Panc1 (cell line): ENCODE data around the gene RNF148. TPM values are rescaled to one million over a fixed set of nuclear protein-coding genes. Genes with fewer than 3 reads are reported as not detected.

ENCODE experiments used
- ATAC-seq: fragments of 200-7000 bp; cut with Tn5 transposase; 2 replicates; pipeline ENCODE4 v1.9.1; 2020; ENCODE audit warnings: mild to moderate bottlenecking, moderate library complexity
- BruUV-seq: library from RNA; stranded (reverse); fragments of 400-500 nt; replicated peaks from 2 replicates; lab custom pipeline; 2021; lab: Mats Ljungman, UMichigan
- CTCF ChIA-PET: fragments of 300-600 bp; sonication (Branson Sonifier 250); formaldehyde crosslinking; loops from one replicate; lab custom pipeline; 2022; ENCODE audit warnings: antibody characterized with exemption; lab: Charles Lee
- POLR2A ChIA-PET: fragments of 300-600 bp; sonication (Branson Sonifier 250); formaldehyde crosslinking; loops from one replicate; lab custom pipeline; 2022; ENCODE audit warnings: antibody characterized with exemption; lab: Charles Lee
- DNase-seq: peaks from one replicate; pipeline ENCODE4 v3.0.0-alpha.2; 2010; ENCODE audit warnings: low read depth, low spot score
- H3K27ac ChIP-seq: 2 replicates; pipeline ENCODE4 v1.5.1; 2011; ENCODE audit warnings: mild to moderate bottlenecking, low read length, inconsistent platforms
- H3K27me3 ChIP-seq: fragments of 200-500 bp; sonication (Bioruptor generic); 2 replicates; pipeline ENCODE4 v1.6.0; 2014; ENCODE audit warnings: low read length, inconsistent platforms; ENCODE audit not compliant: control insufficient read depth, insufficient read depth
- H3K36me3 ChIP-seq: fragments of 200-500 bp; sonication (Bioruptor generic); 2 replicates; pipeline ENCODE4 v1.5.1; 2014; ENCODE audit warnings: inconsistent platforms, mild to moderate bottlenecking, low read length, moderate library complexity; ENCODE audit not compliant: control insufficient read depth, insufficient read depth
- H3K4me1 ChIP-seq: 2 replicates; pipeline ENCODE4 v1.5.1; 2011; ENCODE audit warnings: inconsistent platforms, mild to moderate bottlenecking, low read length, moderate library complexity; ENCODE audit not compliant: control insufficient read depth, insufficient read depth
- H3K4me3 ChIP-seq, 2 experiments: 2 replicates each; pipeline ENCODE4 v1.5.1; 2011 to 2012; ENCODE audit warnings: low read depth in 2 of 2, low read length in 2 of 2, mild to moderate bottlenecking in 2 of 2, inconsistent platforms in 1 of 2, moderate library complexity in 1 of 2
- H3K9me3 ChIP-seq: fragments of 200-500 bp; sonication (Bioruptor generic); 2 replicates; pipeline ENCODE4 v1.5.1; 2014; ENCODE audit warnings: low read depth, mild to moderate bottlenecking, inconsistent platforms, low read length, moderate library complexity; ENCODE audit not compliant: control insufficient read depth, insufficient read depth
- POLR2AphosphoS5 ChIP-seq: IDR thresholded peaks from 2 replicates; pipeline ENCODE4 v1.6.1; 2012; ENCODE audit warnings: mild to moderate bottlenecking, low read depth, low read length, moderate library complexity
- SIN3A ChIP-seq: IDR thresholded peaks from 2 replicates; pipeline ENCODE4 v1.6.1; 2012; ENCODE audit warnings: low read depth, mild to moderate bottlenecking, low read length, moderate library complexity, borderline replicate concordance; ENCODE audit not compliant: insufficient read depth
- TCF7L2 ChIP-seq: IDR thresholded peaks from 2 replicates; pipeline ENCODE4 v1.6.1; 2011; ENCODE audit warnings: mild to moderate bottlenecking, low read depth, low read length, inconsistent platforms
- in situ Hi-C: cut with HindIII; loops from 2 replicates; pipeline ENCODE4 v1.10.0; 2016; ENCODE audit warnings: low sequenced_read_pairs, low pct_unique_long_range_greater_than_20kb
- intact Hi-C: fragments of 100-400 bp; cut with micrococcal nuclease; formaldehyde crosslinking; loops from one replicate; pipeline ENCODE4 v1.10.0; 2022; ENCODE audit not compliant: unreplicated experiment
- total RNA-seq: library from RNA; stranded (reverse); gene quantifications from one replicate; pipeline ENCODE4 v1.2.1, GENCODE V29; 2021; ENCODE audit not compliant: unreplicated experiment
- TF ChIP-seq, protein P1 (sequence below): fragments of 450-650 bp; IDR thresholded peaks from 2 replicates; pipeline ENCODE4 v1.5.1; 2017; ENCODE audit warnings: mild to moderate bottlenecking
- TF ChIP-seq, protein P2 (sequence below), 2 experiments: IDR thresholded peaks; 2 replicates each; pipeline ENCODE4 v1.6.1; 2011 to 2012; ENCODE audit warnings: low read depth in 2 of 2, control low read depth in 1 of 2, low read length in 1 of 2, mild to moderate bottlenecking in 1 of 2, moderate library complexity in 1 of 2; ENCODE audit not compliant: insufficient read depth in 1 of 2

Gene RNF148
- total RNA-seq, 1 experiment from 2014 or later = not detected

DNA sequence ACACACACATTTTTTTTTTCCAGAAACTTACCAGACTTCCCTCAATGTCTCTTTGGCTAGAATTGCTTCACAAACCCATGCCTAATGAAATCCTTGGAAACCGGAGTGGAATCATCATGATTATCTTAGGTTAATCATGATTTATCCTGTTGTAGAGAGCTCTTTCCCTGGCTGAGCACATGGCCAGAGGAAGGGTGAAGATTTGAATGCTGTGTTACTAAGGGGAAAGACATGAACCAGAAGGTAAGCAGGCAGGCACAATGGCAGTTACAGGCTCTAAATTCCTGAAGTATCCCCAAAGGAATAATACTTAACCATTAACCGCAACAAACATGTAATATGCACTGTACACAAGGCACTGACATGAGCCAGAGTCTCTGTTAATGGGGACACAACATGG lies 4.1 kb upstream of the RNF148 start:
- BruUV-seq = no TSS peak
- Histone ChIP-seq H3K36me3 (no peaks in the 10 kb centered on the region; the same call in 1 of the 2 replicates), H3K4me1 (no peaks in the 10 kb centered on the region), H3K27ac (no peak overlapping the region), H3K4me3 (no peak overlapping the region), H3K27me3 (no peaks in the 10 kb centered on the region), H3K9me3 (no peaks in the 10 kb centered on the region)
- TF ChIP-seq TCF7L2 (no peak), POLR2AphosphoS5 (no peak), SIN3A (no peak)
- TF ChIP-seq, protein P1, sequence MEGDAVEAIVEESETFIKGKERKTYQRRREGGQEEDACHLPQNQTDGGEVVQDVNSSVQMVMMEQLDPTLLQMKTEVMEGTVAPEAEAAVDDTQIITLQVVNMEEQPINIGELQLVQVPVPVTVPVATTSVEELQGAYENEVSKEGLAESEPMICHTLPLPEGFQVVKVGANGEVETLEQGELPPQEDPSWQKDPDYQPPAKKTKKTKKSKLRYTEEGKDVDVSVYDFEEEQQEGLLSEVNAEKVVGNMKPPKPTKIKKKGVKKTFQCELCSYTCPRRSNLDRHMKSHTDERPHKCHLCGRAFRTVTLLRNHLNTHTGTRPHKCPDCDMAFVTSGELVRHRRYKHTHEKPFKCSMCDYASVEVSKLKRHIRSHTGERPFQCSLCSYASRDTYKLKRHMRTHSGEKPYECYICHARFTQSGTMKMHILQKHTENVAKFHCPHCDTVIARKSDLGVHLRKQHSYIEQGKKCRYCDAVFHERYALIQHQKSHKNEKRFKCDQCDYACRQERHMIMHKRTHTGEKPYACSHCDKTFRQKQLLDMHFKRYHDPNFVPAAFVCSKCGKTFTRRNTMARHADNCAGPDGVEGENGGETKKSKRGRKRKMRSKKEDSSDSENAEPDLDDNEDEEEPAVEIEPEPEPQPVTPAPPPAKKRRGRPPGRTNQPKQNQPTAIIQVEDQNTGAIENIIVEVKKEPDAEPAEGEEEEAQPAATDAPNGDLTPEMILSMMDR = no peak
- TF ChIP-seq, protein P2, sequence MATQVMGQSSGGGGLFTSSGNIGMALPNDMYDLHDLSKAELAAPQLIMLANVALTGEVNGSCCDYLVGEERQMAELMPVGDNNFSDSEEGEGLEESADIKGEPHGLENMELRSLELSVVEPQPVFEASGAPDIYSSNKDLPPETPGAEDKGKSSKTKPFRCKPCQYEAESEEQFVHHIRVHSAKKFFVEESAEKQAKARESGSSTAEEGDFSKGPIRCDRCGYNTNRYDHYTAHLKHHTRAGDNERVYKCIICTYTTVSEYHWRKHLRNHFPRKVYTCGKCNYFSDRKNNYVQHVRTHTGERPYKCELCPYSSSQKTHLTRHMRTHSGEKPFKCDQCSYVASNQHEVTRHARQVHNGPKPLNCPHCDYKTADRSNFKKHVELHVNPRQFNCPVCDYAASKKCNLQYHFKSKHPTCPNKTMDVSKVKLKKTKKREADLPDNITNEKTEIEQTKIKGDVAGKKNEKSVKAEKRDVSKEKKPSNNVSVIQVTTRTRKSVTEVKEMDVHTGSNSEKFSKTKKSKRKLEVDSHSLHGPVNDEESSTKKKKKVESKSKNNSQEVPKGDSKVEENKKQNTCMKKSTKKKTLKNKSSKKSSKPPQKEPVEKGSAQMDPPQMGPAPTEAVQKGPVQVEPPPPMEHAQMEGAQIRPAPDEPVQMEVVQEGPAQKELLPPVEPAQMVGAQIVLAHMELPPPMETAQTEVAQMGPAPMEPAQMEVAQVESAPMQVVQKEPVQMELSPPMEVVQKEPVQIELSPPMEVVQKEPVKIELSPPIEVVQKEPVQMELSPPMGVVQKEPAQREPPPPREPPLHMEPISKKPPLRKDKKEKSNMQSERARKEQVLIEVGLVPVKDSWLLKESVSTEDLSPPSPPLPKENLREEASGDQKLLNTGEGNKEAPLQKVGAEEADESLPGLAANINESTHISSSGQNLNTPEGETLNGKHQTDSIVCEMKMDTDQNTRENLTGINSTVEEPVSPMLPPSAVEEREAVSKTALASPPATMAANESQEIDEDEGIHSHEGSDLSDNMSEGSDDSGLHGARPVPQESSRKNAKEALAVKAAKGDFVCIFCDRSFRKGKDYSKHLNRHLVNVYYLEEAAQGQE (IDR thresholded peaks at IDR 0.05; ENCODE audit: insufficient read depth in 1 of 2, low read depth in 2 of 2, low read length in 1 of 2) = no peak
- intact Hi-C loops (no loop called here), in situ Hi-C loops (no loop called here)
- ChIA-PET CTCF (no interaction called here), POLR2A (interaction anchor here (0.7 kb wide), 1 partner anchor 755 kb away, joined by 3 read pairs; no protein-coding TSS in a partner anchor)
- DNase-seq (no peak), ATAC-seq (no peak)

DNA sequence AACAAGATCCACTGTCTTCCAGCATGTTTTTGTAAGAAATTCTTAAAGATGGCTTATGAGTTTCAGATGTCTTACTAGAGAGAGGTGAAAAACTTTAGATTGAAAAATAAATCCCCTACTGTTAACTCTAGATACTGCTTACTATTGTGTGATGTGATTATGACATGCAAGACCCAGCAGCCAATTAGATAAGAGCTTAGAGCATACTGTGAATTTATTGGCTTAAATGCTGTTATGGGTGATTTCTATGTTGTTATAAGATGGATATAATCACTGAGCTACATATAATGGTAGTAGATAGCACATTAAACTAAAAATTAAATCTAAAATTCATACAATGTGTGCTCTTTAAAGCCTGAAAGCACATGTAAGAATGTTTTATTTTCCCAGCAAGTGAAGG lies 3.7 kb downstream of the RNF148 start, which contains the start of gene RNF133:
RNF133 (minus strand) TSS at position 101 of the 400 bp plus-strand sequence. CDS start 199 bp downstream, outside the sequence.
- BruUV-seq = no TSS peak
- H3K27me3 ChIP-seq = no peaks in the 10 kb centered on the region
- H3K27ac ChIP-seq = no peak within 1 kb of the TSS
- no peak for TF ChIP-seq TCF7L2
- TF ChIP-seq, protein P2 (IDR thresholded peaks at IDR 0.05; ENCODE audit: insufficient read depth in 1 of 2, low read depth in 2 of 2, low read length in 1 of 2) = no peak
- no peak for TF ChIP-seq SIN3A
- TF ChIP-seq, protein P1 = no peak
- TF ChIP-seq POLR2AphosphoS5 = no peak
- ChIA-PET CTCF (no interaction called here), POLR2A (no interaction called here)
- H3K4me1 ChIP-seq = no peaks in the 10 kb centered on the region
- in situ Hi-C loops (no loop called here), intact Hi-C loops (no loop called here)
- H3K36me3 ChIP-seq = no peaks in the 10 kb centered on the region; the same call in 1 of the 2 replicates
- no peaks in the 10 kb centered on the region for H3K9me3 ChIP-seq
- ATAC-seq (no peak), DNase-seq (no peak)
- no peak within 1 kb of the TSS for H3K4me3 ChIP-seq
